ENCODE measurements around the gene BEAN1. TPM values are rescaled to one million over a fixed set of nuclear protein-coding genes. Genes with fewer than 3 reads are reported as not detected.
A peak's percentile ranks its signal among the peaks of the same experiment; 100 is the strongest.

Gene BEAN1
- polyA plus RNA-seq, 1 of the 3 experiments (the other 2 are of a cell fraction): 0.07 TPM

DNA sequence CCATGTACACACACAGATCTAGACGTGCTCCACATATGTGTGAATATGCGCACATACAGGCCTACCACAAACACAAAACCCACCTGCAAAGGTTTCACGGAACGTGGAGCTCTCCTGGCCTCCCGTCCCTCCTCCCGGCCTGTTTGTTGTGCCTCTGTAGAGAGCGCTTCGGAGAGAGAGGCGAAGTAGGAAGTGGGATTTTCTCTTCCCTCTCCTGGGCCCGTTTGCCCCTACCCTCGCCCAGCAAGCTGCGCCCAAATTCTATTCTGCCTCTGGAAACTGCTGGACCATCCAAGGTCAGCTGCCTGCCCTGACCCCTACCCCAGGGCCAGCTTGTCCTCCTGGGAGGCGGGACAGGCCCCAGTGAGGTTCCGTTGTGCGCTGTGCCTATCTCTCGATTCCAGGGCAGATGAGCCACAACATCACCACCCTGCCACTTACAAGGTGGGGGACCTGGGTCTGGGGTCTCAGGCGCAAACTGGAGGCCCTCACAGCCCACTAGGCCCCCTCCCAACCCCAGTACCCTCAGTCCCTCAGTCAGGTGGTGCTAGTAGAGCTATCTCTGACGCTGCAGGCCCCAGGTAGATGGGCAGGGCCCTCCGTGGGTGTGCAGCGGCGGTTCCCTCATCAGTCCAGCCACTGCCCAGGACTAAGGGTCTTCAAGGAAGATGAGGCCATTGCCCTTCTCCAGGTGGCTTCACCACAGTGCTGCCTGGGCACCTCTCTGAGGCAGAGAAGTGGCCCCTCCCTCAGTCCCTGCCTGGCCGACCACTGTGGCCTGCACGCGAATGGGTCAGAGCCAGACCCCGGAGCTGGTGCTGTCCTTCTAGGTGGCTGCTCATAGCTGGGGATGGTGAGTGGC is 54.2 kb downstream of the BEAN1 start:
- Histone ChIP-seq H2AFZ (ENCODE audit: low read depth) (no peak overlapping the region), H3K4me3 (ENCODE audit: low read depth in 2 of 2, low read length in 1 of 2) (no peak overlapping the region), H3K9me2 (no peaks in the 10 kb centered on the region), H3K27ac (ENCODE audit: low read depth in 2 of 2, low read length in 1 of 2) (no peak overlapping the region), H3K36me3 (replicated peaks in 1 of 2; ENCODE audit: control insufficient read depth in 1 of 2, insufficient read depth in 2 of 2, low read length in 1 of 2) (no peaks in the 10 kb centered on the region), H3K9ac (no peak overlapping the region), H3K79me2 (ENCODE audit: insufficient read depth) (no peaks in the 10 kb centered on the region), H4K20me1 (ENCODE audit: insufficient read depth) (no peaks in the 10 kb centered on the region), H3K4me2 (no peak overlapping the region), H3F3A (replicated peaks; ENCODE audit: insufficient read depth) (peaks cover 4% of the 10 kb centered on the region), H3K9me3 (no peaks in the 10 kb centered on the region), H3K27me3 (ENCODE audit: insufficient read depth) (no peaks in the 10 kb centered on the region), H3K4me1 (ENCODE audit: control insufficient read depth in 1 of 2, insufficient read depth in 2 of 2, low read depth in 1 of 2, low read length in 1 of 2) (peaks cover 0 to 2% of the 10 kb centered on the region in 2 experiments; a peak in 1 of 4 replicates)
- ChIA-PET POLR2A (interaction anchor here (1.1 kb wide), 1 partner anchor 74 kb away, joined by 3 read pairs; no protein-coding TSS in a partner anchor), CTCF (interaction anchor here (22.3 kb wide), 1 partner anchor 78 kb away, joined by 299 read pairs; no protein-coding TSS in a partner anchor)
- WGBS (ENCODE audit: low lambda C conversion rate): 95% methylated on average over 15 of the region's 25 CpGs
- TF ChIP-seq MXI1 (IDR thresholded peaks at IDR 0.05; ENCODE audit: low read depth, low read length): no peak
- no peak for DNase-seq

- no peak overlapping the region for H2AFZ ChIP-seq (ENCODE audit: low read depth)
Observed at GRCh38 chr16:66481943-66482390, 54.9 kb downstream of the BEAN1 start.

DNA sequence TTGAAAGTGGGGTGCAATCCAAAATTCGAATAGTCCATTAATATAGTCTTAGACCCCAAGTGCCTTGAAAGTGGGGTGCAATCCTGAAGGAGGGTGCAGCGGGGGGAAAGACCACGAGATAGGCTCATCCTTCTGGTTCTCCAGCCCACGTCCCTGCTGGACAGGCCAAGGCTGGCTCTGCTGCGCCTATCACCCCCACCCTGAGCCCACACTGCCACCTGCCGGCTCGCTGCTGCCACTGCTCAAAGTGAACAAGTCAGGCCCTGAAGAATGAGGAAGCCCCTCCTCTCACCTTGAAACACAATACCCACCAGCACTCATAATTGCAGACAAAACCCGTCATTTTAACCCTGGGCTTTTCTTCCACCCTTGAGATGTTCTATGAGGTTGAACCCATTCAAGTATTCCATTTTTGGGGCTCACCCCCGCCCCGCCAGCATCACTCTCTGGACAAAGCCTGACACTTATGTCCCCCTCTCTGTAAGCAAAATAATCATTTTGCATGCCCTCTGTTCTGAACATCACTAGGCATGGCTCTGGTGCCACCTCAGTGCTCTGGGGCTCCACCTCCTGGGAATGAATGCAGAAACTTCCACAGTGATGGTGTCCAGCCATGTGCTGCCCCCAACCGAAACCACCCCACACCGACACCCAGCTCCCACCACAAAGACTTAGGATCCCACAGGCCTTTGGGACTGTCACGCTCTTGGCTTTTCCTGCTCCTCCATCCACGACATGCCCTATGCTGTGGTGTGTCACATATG is 56.8 kb downstream of the BEAN1 start:
- Histone ChIP-seq H3K4me1 (ENCODE audit: control insufficient read depth in 1 of 2, insufficient read depth in 2 of 2, low read depth in 1 of 2, low read length in 1 of 2) (peaks cover 10% of the 10 kb centered on the region in 2 experiments; a peak in 2 of 4 replicates), H2AFZ (ENCODE audit: low read depth) (no peak overlapping the region), H3K79me2 (ENCODE audit: insufficient read depth) (no peaks in the 10 kb centered on the region), H3K9ac (no peak overlapping the region), H3F3A (replicated peaks; ENCODE audit: insufficient read depth) (peaks cover 4% of the 10 kb centered on the region), H3K4me2 (no peak overlapping the region), H3K9me2 (no peaks in the 10 kb centered on the region), H3K27ac (ENCODE audit: low read depth in 2 of 2, low read length in 1 of 2) (no peak overlapping the region), H3K36me3 (replicated peaks in 1 of 2; ENCODE audit: control insufficient read depth in 1 of 2, insufficient read depth in 2 of 2, low read length in 1 of 2) (no peaks in the 10 kb centered on the region), H3K4me3 (ENCODE audit: low read depth in 2 of 2, low read length in 1 of 2) (peak overlapping the region in 1 of 2 experiments; percentile 41; a peak in 1 of 4 replicates), H4K20me1 (ENCODE audit: insufficient read depth) (no peaks in the 10 kb centered on the region), H3K9me3 (no peaks in the 10 kb centered on the region), H3K27me3 (ENCODE audit: insufficient read depth) (no peaks in the 10 kb centered on the region)
- ChIA-PET POLR2A (no interaction called here), CTCF (interaction anchor here (0.6 to 22.3 kb wide), 11 partner anchors 8 to 127 kb away, joined by 3 to 299 read pairs (median 4); partner anchors contain the start of gene CDH5)
- TF ChIP-seq RAD21 (IDR thresholded peaks at IDR 0.05; ENCODE audit: low read length): peak; percentile 93
- TF ChIP-seq SMC3 (IDR thresholded peaks at IDR 0.05; ENCODE audit: low read depth, low read length): peak; percentile 97
- TF ChIP-seq MXI1 (IDR thresholded peaks at IDR 0.05; ENCODE audit: low read depth, low read length): no peak
- peak; percentile 95 for TF ChIP-seq CTCF (IDR thresholded peaks at IDR 0.05)
- no peak for TF ChIP-seq RXRA (IDR thresholded peaks at IDR 0.05; ENCODE audit: borderline replicate concordance, low read depth)
- peak; percentile 90 for DNase-seq
- WGBS (ENCODE audit: low lambda C conversion rate): 32% methylated on average over 14 of the region's 14 CpGs

More at GRCh38 chr16:66481943-66482390, 54.9 kb downstream of the BEAN1 start:
- Histone ChIP-seq H3K4me3 (ENCODE audit: low read depth in 2 of 2, low read length in 1 of 2) (no peak overlapping the region), H3K4me1 (ENCODE audit: control insufficient read depth in 1 of 2, insufficient read depth in 2 of 2, low read depth in 1 of 2, low read length in 1 of 2) (peaks cover 4 to 8% of the 10 kb centered on the region in 2 experiments; a peak in 2 of 4 replicates), H3K27ac (ENCODE audit: low read depth in 2 of 2, low read length in 1 of 2) (no peak overlapping the region), H3K9me2 (no peaks in the 10 kb centered on the region), H3K4me2 (no peak overlapping the region), H3F3A (replicated peaks; ENCODE audit: insufficient read depth) (peaks cover 4% of the 10 kb centered on the region), H4K20me1 (ENCODE audit: insufficient read depth) (no peaks in the 10 kb centered on the region), H3K9ac (no peak overlapping the region), H3K79me2 (ENCODE audit: insufficient read depth) (no peaks in the 10 kb centered on the region), H3K36me3 (replicated peaks in 1 of 2; ENCODE audit: control insufficient read depth in 1 of 2, insufficient read depth in 2 of 2, low read length in 1 of 2) (no peaks in the 10 kb centered on the region), H3K27me3 (ENCODE audit: insufficient read depth) (no peaks in the 10 kb centered on the region), H3K9me3 (no peaks in the 10 kb centered on the region)
- 63% methylated on average over 6 of the region's 7 CpGs for WGBS (ENCODE audit: low lambda C conversion rate)
- DNase-seq: no peak
- CTCF ChIA-PET: interaction anchor here (0.8 to 22.3 kb wide), 5 partner anchors 13 to 137 kb away, joined by 3 to 299 read pairs (median 3); no protein-coding TSS in a partner anchor
- POLR2A ChIA-PET: no interaction called here
- TF ChIP-seq RCOR1 (IDR thresholded peaks at IDR 0.05; ENCODE audit: low read length): no peak
- TF ChIP-seq TAF1 (IDR thresholded peaks at IDR 0.05; ENCODE audit: borderline replicate concordance, low read depth, low read length): no peak
- TF ChIP-seq RXRA (IDR thresholded peaks at IDR 0.05; ENCODE audit: borderline replicate concordance, low read depth): no peak

Data from SK-N-SH (cell line).